Hepatocyte (in vitro differentiated cells): ENCODE measurements around the gene ASB10.

ENCODE experiments used
- CTCF ChIP-seq: fragments of 200-600 bp; sonication (generic); IDR thresholded peaks from 2 replicates; pipeline ENCODE4 v1.5.1; 2016; ENCODE audit warnings: antibody characterized with exemption, mild to moderate bottlenecking; ENCODE audit not compliant: poor library complexity
- EZH2phosphoT487 ChIP-seq: fragments of 200-600 bp; sonication (generic); IDR thresholded peaks from one replicate; pipeline ENCODE4 v1.6.1; 2018; ENCODE audit warnings: antibody characterized with exemption, mild to moderate bottlenecking, low read depth, moderate library complexity; ENCODE audit not compliant: unreplicated experiment, severe bottlenecking

GRCh38 chr7:151168003-151168786 lies 18.9 kb downstream of the ASB10 start:
- TF ChIP-seq CTCF (peak; percentile 54), EZH2phosphoT487 (no peak)
